SK-N-SH treated with all-trans-retinoic acid at 6 μM for 48 hours (cell line): ENCODE data around the gene SPEN.

Source experiments
- ATAC-seq: fragments of 200-7000 bp; cut with Tn5 transposase; 3 replicates; pipeline ENCODE4 v1.9.1; 2020; ENCODE audit warnings: mild to moderate bottlenecking, moderate library complexity
- ARNTL ChIP-seq: fragments of 450-650 bp; formaldehyde crosslinking; IDR thresholded peaks from 2 replicates; pipeline ENCODE4 v1.5.0; 2020; ENCODE audit warnings: low read depth, mild to moderate bottlenecking, moderate library complexity, borderline replicate concordance
- BACH2 ChIP-seq: fragments of 250-450 bp; sonication (Bioruptor Pico); IDR thresholded peaks from 2 replicates; pipeline ENCODE4 v1.9.0; 2021; ENCODE audit warnings: mild to moderate bottlenecking, borderline replicate concordance
- CSDC2 ChIP-seq: fragments of 250-450 bp; sonication (Bioruptor Pico); IDR thresholded peaks from 2 replicates; pipeline ENCODE4 v1.5.0; 2020; ENCODE audit warnings: mild to moderate bottlenecking, moderate library complexity
- ESRRG ChIP-seq: fragments of 250-450 bp; sonication (Bioruptor Pico); IDR thresholded peaks from 2 replicates; pipeline ENCODE4 v1.6.1; 2021; ENCODE audit warnings: mild to moderate bottlenecking
- ISL1 ChIP-seq: fragments of 250-450 bp; sonication (Bioruptor Pico); IDR thresholded peaks from 2 replicates; pipeline ENCODE4 v2.1.2; 2022; ENCODE audit warnings: mild to moderate bottlenecking, moderate library complexity
- OSR1 ChIP-seq: fragments of 250-450 bp; sonication (Bioruptor Pico); IDR thresholded peaks from 2 replicates; pipeline ENCODE4 v1.8.0; 2022; ENCODE audit warnings: moderate library complexity, mild to moderate bottlenecking, inconsistent platforms
- RARB ChIP-seq: fragments of 250-450 bp; sonication (Bioruptor Pico); IDR thresholded peaks from 2 replicates; pipeline ENCODE4 v1.8.0; 2021; ENCODE audit warnings: mild to moderate bottlenecking, moderate library complexity
- TCF4 ChIP-seq: fragments of 250-450 bp; sonication (Bioruptor Pico); IDR thresholded peaks from 2 replicates; pipeline ENCODE4 v1.8.0; 2021; ENCODE audit warnings: mild to moderate bottlenecking, moderate library complexity, borderline replicate concordance
- ZC3H10 ChIP-seq: fragments of 250-450 bp; sonication (Bioruptor Pico); IDR thresholded peaks from 2 replicates; pipeline ENCODE4 v1.5.1; 2021; ENCODE audit warnings: mild to moderate bottlenecking, moderate library complexity
- ZFP3 ChIP-seq: fragments of 250-450 bp; sonication (Bioruptor Pico); IDR thresholded peaks from 2 replicates; pipeline ENCODE4 v1.5.0; 2020; ENCODE audit warnings: mild to moderate bottlenecking, moderate library complexity
- ZFP30 ChIP-seq: fragments of 450-650 bp; formaldehyde crosslinking; IDR thresholded peaks from 2 replicates; pipeline ENCODE4 v1.5.0; 2022; ENCODE audit warnings: mild to moderate bottlenecking, moderate library complexity
- ZNF565 ChIP-seq: fragments of 450-650 bp; formaldehyde crosslinking; conservative IDR thresholded peaks from 2 replicates; pipeline ENCODE4 v1.5.0; 2020; ENCODE audit warnings: low read depth, mild to moderate bottlenecking, moderate library complexity
- ZNF70 ChIP-seq: fragments of 450-650 bp; formaldehyde crosslinking; IDR thresholded peaks from 2 replicates; pipeline ENCODE4 v1.5.0; 2020; ENCODE audit warnings: mild to moderate bottlenecking, moderate library complexity
- TF ChIP-seq, protein P1 (sequence below): fragments of 250-450 bp; sonication (Bioruptor Pico); IDR thresholded peaks from 2 replicates; pipeline ENCODE4 v1.5.1; 2020; ENCODE audit warnings: low read depth, mild to moderate bottlenecking, moderate library complexity
- TF ChIP-seq, protein P2 (sequence below): fragments of 250-450 bp; sonication (Bioruptor Pico); IDR thresholded peaks from 2 replicates; pipeline ENCODE4 v1.5.1; 2021; ENCODE audit warnings: mild to moderate bottlenecking, moderate library complexity
- TF ChIP-seq, protein P3 (sequence below): fragments of 250-450 bp; sonication (Bioruptor Pico); IDR thresholded peaks from 2 replicates; pipeline ENCODE4 v1.5.0; 2020; ENCODE audit warnings: mild to moderate bottlenecking, moderate library complexity
- TF ChIP-seq, protein P4 (sequence below): fragments of 250-450 bp; sonication (Bioruptor Pico); IDR thresholded peaks from 2 replicates; pipeline ENCODE4 v1.8.0; 2021; ENCODE audit warnings: low read depth, mild to moderate bottlenecking, moderate library complexity, borderline replicate concordance
- TF ChIP-seq, protein P5 (sequence below): fragments of 250-450 bp; sonication (Bioruptor Pico); IDR thresholded peaks from 2 replicates; pipeline ENCODE4 v1.8.0; 2020; ENCODE audit warnings: mild to moderate bottlenecking, moderate library complexity, borderline replicate concordance

The SPEN gene

DNA sequence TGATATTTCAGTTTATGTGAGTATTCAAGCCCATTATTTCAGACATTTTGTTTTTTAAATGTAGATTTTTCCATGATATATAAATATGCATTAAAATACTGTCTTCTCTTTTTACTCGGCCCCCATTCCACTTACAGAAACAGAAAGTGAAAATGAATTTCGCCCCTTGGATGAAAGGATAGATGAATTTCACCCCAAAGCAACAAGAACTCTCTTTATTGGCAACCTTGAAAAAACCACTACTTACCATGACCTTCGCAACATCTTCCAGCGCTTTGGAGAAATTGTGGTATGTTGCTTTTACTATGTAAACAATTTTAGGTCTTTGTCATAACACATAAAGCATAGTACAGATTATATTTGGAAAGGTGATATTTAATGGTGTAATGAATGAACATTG, 68.5 kb downstream of the SPEN start (continued):
- TF ChIP-seq, protein P1, sequence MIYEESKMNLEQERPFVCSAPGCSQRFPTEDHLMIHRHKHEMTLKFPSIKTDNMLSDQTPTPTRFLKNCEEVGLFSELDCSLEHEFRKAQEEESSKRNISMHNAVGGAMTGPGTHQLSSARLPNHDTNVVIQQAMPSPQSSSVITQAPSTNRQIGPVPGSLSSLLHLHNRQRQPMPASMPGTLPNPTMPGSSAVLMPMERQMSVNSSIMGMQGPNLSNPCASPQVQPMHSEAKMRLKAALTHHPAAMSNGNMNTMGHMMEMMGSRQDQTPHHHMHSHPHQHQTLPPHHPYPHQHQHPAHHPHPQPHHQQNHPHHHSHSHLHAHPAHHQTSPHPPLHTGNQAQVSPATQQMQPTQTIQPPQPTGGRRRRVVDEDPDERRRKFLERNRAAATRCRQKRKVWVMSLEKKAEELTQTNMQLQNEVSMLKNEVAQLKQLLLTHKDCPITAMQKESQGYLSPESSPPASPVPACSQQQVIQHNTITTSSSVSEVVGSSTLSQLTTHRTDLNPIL: no peak
- TF ChIP-seq ISL1 (CRISPR knock-in tag): no peak
- TF ChIP-seq, all 23 proteins: peak for 0

DNA sequence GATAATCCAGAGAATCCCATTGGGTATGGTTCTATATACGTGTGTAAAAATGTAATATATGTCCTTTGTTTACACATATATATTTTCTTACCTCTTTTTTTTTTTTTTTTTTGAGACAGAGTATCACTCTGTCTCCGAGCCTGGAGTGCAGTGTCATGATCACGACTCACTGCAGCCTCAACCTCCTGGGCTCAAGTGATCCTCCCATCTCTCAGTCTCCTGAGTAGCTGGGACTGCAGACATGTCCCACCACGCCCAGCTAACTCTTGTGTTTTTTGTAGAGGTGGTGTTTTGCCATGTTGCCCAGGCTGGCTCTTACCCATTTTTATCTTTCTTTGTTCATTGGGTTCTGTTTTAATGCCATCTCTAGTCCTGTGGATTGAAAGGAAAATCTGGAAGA, 68.9 kb downstream of the SPEN start:
- TF ChIP-seq, protein P2, sequence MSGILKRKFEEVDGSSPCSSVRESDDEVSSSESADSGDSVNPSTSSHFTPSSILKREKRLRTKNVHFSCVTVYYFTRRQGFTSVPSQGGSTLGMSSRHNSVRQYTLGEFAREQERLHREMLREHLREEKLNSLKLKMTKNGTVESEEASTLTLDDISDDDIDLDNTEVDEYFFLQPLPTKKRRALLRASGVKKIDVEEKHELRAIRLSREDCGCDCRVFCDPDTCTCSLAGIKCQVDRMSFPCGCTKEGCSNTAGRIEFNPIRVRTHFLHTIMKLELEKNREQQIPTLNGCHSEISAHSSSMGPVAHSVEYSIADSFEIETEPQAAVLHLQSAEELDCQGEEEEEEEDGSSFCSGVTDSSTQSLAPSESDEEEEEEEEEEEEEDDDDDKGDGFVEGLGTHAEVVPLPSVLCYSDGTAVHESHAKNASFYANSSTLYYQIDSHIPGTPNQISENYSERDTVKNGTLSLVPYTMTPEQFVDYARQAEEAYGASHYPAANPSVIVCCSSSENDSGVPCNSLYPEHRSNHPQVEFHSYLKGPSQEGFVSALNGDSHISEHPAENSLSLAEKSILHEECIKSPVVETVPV: no peak
- TF ChIP-seq ZNF565 (CRISPR knock-in tag): no peak
- peak; percentile 55 for ATAC-seq

DNA sequence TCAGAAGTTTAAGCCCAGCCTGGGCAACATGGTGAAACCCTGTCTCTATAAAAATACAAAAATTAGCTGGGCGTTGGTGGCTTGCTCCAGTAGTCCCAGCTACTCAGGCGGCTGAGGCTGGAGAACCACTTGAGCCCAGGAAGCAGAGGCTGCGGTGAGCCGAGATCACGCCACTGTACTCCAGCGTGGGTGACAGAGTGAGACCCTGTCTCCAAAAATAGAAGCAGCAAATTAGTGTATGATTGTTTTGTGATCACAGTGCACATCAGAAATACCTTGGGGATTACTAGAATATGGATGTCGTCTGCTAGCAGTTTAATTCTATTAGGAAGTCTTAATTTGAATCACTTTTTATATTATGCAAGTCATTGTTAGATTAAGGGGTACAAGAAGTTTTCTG, 69.4 kb downstream of the SPEN start:
- TF ChIP-seq ARNTL (CRISPR knock-in tag): no peak
- no peak for TF ChIP-seq ZC3H10 (CRISPR knock-in tag)
- TF ChIP-seq, protein P3, sequence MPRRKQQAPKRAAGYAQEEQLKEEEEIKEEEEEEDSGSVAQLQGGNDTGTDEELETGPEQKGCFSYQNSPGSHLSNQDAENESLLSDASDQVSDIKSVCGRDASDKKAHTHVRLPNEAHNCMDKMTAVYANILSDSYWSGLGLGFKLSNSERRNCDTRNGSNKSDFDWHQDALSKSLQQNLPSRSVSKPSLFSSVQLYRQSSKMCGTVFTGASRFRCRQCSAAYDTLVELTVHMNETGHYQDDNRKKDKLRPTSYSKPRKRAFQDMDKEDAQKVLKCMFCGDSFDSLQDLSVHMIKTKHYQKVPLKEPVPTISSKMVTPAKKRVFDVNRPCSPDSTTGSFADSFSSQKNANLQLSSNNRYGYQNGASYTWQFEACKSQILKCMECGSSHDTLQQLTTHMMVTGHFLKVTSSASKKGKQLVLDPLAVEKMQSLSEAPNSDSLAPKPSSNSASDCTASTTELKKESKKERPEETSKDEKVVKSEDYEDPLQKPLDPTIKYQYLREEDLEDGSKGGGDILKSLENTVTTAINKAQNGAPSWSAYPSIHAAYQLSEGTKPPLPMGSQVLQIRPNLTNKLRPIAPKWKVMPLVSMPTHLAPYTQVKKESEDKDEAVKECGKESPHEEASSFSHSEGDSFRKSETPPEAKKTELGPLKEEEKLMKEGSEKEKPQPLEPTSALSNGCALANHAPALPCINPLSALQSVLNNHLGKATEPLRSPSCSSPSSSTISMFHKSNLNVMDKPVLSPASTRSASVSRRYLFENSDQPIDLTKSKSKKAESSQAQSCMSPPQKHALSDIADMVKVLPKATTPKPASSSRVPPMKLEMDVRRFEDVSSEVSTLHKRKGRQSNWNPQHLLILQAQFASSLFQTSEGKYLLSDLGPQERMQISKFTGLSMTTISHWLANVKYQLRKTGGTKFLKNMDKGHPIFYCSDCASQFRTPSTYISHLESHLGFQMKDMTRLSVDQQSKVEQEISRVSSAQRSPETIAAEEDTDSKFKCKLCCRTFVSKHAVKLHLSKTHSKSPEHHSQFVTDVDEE (CRISPR knock-in tag): no peak
- TF ChIP-seq TCF4 (CRISPR knock-in tag): no peak
- no peak for TF ChIP-seq ZNF70
- TF ChIP-seq, protein P4, sequence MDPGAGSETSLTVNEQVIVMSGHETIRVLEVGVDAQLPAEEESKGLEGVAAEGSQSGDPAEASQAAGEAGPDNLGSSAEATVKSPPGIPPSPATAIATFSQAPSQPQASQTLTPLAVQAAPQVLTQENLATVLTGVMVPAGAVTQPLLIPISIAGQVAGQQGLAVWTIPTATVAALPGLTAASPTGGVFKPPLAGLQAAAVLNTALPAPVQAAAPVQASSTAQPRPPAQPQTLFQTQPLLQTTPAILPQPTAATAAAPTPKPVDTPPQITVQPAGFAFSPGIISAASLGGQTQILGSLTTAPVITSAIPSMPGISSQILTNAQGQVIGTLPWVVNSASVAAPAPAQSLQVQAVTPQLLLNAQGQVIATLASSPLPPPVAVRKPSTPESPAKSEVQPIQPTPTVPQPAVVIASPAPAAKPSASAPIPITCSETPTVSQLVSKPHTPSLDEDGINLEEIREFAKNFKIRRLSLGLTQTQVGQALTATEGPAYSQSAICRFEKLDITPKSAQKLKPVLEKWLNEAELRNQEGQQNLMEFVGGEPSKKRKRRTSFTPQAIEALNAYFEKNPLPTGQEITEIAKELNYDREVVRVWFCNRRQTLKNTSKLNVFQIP (CRISPR knock-in tag): no peak
- no peak for TF ChIP-seq BACH2 (CRISPR knock-in tag)
- TF ChIP-seq ESRRG (CRISPR knock-in tag): no peak
- TF ChIP-seq ZFP3 (CRISPR knock-in tag): no peak
- no peak for TF ChIP-seq RARB (CRISPR knock-in tag)
- TF ChIP-seq ZFP30 (CRISPR knock-in tag): no peak
- TF ChIP-seq, protein P1: no peak
- no peak for TF ChIP-seq ZNF565 (CRISPR knock-in tag)
- TF ChIP-seq, protein P5, sequence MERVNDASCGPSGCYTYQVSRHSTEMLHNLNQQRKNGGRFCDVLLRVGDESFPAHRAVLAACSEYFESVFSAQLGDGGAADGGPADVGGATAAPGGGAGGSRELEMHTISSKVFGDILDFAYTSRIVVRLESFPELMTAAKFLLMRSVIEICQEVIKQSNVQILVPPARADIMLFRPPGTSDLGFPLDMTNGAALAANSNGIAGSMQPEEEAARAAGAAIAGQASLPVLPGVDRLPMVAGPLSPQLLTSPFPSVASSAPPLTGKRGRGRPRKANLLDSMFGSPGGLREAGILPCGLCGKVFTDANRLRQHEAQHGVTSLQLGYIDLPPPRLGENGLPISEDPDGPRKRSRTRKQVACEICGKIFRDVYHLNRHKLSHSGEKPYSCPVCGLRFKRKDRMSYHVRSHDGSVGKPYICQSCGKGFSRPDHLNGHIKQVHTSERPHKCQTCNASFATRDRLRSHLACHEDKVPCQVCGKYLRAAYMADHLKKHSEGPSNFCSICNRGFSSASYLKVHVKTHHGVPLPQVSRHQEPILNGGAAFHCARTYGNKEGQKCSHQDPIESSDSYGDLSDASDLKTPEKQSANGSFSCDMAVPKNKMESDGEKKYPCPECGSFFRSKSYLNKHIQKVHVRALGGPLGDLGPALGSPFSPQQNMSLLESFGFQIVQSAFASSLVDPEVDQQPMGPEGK (CRISPR knock-in tag): no peak
- TF ChIP-seq OSR1: no peak
- TF ChIP-seq CSDC2 (CRISPR knock-in tag): no peak
- TF ChIP-seq, all 23 proteins: peak for 0
- no peak for ATAC-seq
